BJ (cell line): ENCODE data around the gene ATP13A4. TPM values are rescaled to one million over a fixed set of nuclear protein-coding genes. Genes with fewer than 3 reads are reported as not detected.

ENCODE experiments used
- CTCF ChIA-PET: fragments of 350-600 bp; formaldehyde crosslinking; extraction: SDS; loops from one replicate; lab custom pipeline; 2021; ENCODE audit warnings: antibody characterized with exemption, inconsistent platforms; lab: Yijun Ruan, JAX
- POLR2A ChIA-PET: fragments of 300-600 bp; sonication (Branson Sonifier 250); formaldehyde crosslinking; extraction: SDS; loops from one replicate; lab custom pipeline; 2021; ENCODE audit warnings: antibody characterized with exemption; lab: Charles Lee
- DNase-seq: peaks from one replicate; pipeline ENCODE4 v3.0.0-alpha.2; 2011; ENCODE audit warnings: low read depth
- H3K27me3 ChIP-seq: 2 replicates; pipeline ENCODE4 v1.6.0; 2011; ENCODE audit warnings: low read length; ENCODE audit not compliant: control insufficient read depth, insufficient read depth
- H3K36me3 ChIP-seq: 2 replicates; pipeline ENCODE4 v1.5.1; 2011; ENCODE audit warnings: low read length; ENCODE audit not compliant: control insufficient read depth, insufficient read depth
- H3K4me3 ChIP-seq: 2 replicates; pipeline ENCODE4 v1.5.1; 2011; ENCODE audit warnings: low read depth, mild to moderate bottlenecking, control low read depth, low read length
- CTCF ChIP-seq: IDR thresholded peaks from 2 replicates; pipeline ENCODE4 v1.5.1; 2011; ENCODE audit warnings: low read depth, mild to moderate bottlenecking, control low read depth, inconsistent platforms, low read length, moderate library complexity; ENCODE audit not compliant: insufficient read depth
- polyA plus RNA-seq: library from polyadenylated mRNA; depleted of rRNA; stranded (reverse); fragments of >200 nt; gene quantifications from 2 replicates; pipeline ENCODE4 v1.2.3, GENCODE V29; 2011

Gene ATP13A4
- polyA plus RNA-seq, 1 experiment, result 0.10 TPM

GRCh38 chr3:193389335-193389734 lies 165.4 kb downstream of the ATP13A4 start:
- TF ChIP-seq CTCF, result no peak
- DNase-seq, result no peak
- Histone ChIP-seq H3K4me3 (no peak overlapping the region), H3K36me3 (no peaks in the 10 kb centered on the region), H3K27me3 (no peaks in the 10 kb centered on the region)
- POLR2A ChIA-PET, result no interaction called here
- CTCF ChIA-PET, result no interaction called here

GRCh38 chr3:193388361-193388760 lies 166.3 kb downstream of the ATP13A4 start:
- H3K36me3 ChIP-seq, result no peaks in the 10 kb centered on the region
- no peak for DNase-seq
- no peak for TF ChIP-seq CTCF
- no peaks in the 10 kb centered on the region for H3K27me3 ChIP-seq
- POLR2A ChIA-PET, result no interaction called here
- no peak overlapping the region for H3K4me3 ChIP-seq
- CTCF ChIA-PET, result no interaction called here

DNA sequence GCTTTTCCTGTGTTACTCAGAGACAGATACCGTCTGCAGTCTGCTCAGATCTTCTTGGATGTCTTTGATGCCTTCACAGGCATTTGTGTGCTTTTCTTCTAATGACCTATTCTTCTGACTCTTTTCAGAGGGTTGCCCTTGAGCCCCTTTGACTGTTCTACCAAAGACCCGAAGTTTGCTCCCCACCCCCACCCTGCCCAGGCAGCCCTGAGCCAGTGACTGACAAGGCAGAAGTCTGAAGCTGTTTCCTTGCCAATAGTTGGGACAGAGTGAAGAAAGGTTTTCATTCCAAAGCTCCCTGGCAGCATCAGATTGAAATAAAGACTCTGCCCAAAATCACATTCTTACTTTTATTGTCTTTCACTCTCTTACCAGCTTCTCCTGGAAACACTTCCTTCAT lies 167.1 kb downstream of the ATP13A4 start:
- Histone ChIP-seq H3K36me3 (no peaks in the 10 kb centered on the region), H3K27me3 (no peaks in the 10 kb centered on the region), H3K4me3 (no peak overlapping the region)
- POLR2A ChIA-PET, result no interaction called here
- no peak for TF ChIP-seq CTCF
- CTCF ChIA-PET, result no interaction called here
- no peak for DNase-seq

- CTCF ChIA-PET, result no interaction called here
Observed at GRCh38 chr3:193378706-193379105, 176.0 kb downstream of the ATP13A4 start, which contains the start of gene ATP13A5. Gene ATP13A5 (minus strand): TSS chr3:193378753. CDS start chr3:193378725, 28 bp downstream.

GRCh38 chr3:193377591-193377990 lies 177.1 kb downstream of the ATP13A4 start:
- CTCF ChIA-PET, result no interaction called here
- no peaks in the 10 kb centered on the region for H3K27me3 ChIP-seq
- POLR2A ChIA-PET, result no interaction called here
- no peak for DNase-seq
- no peak for TF ChIP-seq CTCF
- H3K36me3 ChIP-seq, result no peaks in the 10 kb centered on the region
- H3K4me3 ChIP-seq, result no peak overlapping the region

More at GRCh38 chr3:193378706-193379105, 176.0 kb downstream of the ATP13A4 start, which contains the start of gene ATP13A5:
- H3K4me3 ChIP-seq, result no peak within 1 kb of the TSS
- POLR2A ChIA-PET, result no interaction called here
- no peak for TF ChIP-seq CTCF
- no peaks in the 10 kb centered on the region for H3K36me3 ChIP-seq
- no peaks in the 10 kb centered on the region for H3K27me3 ChIP-seq
- DNase-seq, result no peak
